SU-DHL-6 (cell line): Measurements from ENCODE around the gene HIF3A.
"Not testable (repeated sequence)": the region's sequence is repeated elsewhere in the genome, so short reads cannot be mapped to it uniquely, and the experiment has no call there.

ENCODE experiments used
- CTCF ChIP-seq: fragments of 200-600 bp; sonication (generic); IDR thresholded peaks from one replicate; pipeline ENCODE4 v1.5.1; 2017; ENCODE audit warnings: antibody characterized with exemption, mild to moderate bottlenecking, low read length, moderate library complexity; ENCODE audit not compliant: insufficient read depth, poor library complexity, severe bottlenecking
- EZH2phosphoT487 ChIP-seq: fragments of 200-600 bp; sonication (generic), shearing (Covaris generic); conservative IDR thresholded peaks from 2 replicates; pipeline ENCODE4 v1.6.1; 2018; ENCODE audit warnings: mild to moderate bottlenecking, antibody characterized with exemption, low read length, moderate library complexity, mixed read lengths

DNA sequence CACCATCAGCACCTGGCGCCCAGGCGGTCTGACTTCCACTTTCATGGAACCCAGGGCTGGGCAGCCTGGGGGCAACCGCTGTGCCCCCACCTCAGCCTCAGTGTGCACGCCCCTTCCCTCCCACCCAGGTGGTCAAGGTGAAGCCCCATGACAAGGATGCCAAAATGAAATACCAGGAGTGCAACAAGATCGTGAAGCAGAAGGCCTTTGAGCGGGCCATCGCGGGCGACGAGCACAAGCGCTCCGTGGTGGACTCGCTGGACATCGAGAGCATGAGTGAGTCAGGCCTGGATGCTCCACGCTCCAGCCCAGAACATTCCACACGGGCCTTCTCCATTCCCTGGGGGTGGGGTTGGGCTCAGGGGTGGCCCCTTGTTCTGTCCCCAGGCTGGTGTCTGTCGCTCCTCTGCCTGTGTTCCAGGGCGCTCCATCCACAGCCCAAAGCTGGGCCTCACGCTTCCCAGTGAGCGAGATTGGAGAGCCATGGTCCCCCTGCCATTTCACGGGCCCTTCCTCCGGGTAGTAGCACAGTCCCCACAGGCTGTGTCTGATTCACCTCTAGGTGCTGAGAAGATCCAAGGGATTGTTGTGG, 78.7 kb downstream of the HIF3A start:
- not testable (repeated sequence) for TF ChIP-seq CTCF, EZH2phosphoT487
